HepG2 (cell line): ENCODE results near the gene RALBP1. TPM values are rescaled to one million over a fixed set of nuclear protein-coding genes. Genes with fewer than 3 reads are reported as not detected.

Experiments
- ATAC-seq: fragments of 200-7000 bp; cut with Tn5 transposase; 3 replicates; pipeline ENCODE4 v1.9.1; 2020; ENCODE audit warnings: mild to moderate bottlenecking, moderate library complexity
- BruUV-seq: library from RNA; stranded (reverse); fragments of 400-500 nt; replicated peaks from 2 replicates; lab custom pipeline; 2021; lab: Mats Ljungman, UMichigan
- CTCF ChIA-PET: fragments of 300-600 bp; formaldehyde crosslinking; extraction: SDS; loops from one replicate; lab custom pipeline; 2021; ENCODE audit warnings: low total read pairs, inconsistent platforms, low intra/inter-chr PET ratio; lab: Yijun Ruan, JAX
- POLR2A ChIA-PET: fragments of 350-600 bp; sonication (Branson Sonifier 250); formaldehyde crosslinking; loops from one replicate; lab custom pipeline; 2020; ENCODE audit warnings: antibody characterized with exemption, inconsistent platforms; lab: Yijun Ruan, JAX
- DNase-seq: peaks from one replicate; pipeline ENCODE4 v3.0.0-alpha.2; 2015; ENCODE audit warnings: low spot score
- FAIRE-seq: peaks from 3 replicates; lab custom pipeline; 2011; peaks lifted over from hg19 to GRCh38; lab: Jason Lieb, UNC
- H2AFZ ChIP-seq: one replicate; pipeline ENCODE4 v1.6.1; 2011; ENCODE audit warnings: low read length, inconsistent platforms
- H3K27ac ChIP-seq: fragments of 300-600 bp; 3 replicates; pipeline ENCODE4 v1.8.0; 2011; ENCODE audit warnings: mixed run types, mild to moderate bottlenecking, mixed read lengths, low read length, inconsistent platforms; ENCODE audit not compliant: insufficient read depth; ENCODE audit errors: extremely low read length
- H3K27me3 ChIP-seq, 2 experiments: fragments of 200-600 bp in 1 of 2; 2 replicates in 1 of 2; 3 replicates in 1 of 2; pipeline versions ENCODE4 v1.6.0 to v1.8.0; 2011; ENCODE audit warnings: low read length in 2 of 2, mild to moderate bottlenecking in 2 of 2, moderate library complexity in 2 of 2, inconsistent platforms in 1 of 2; ENCODE audit not compliant: insufficient read depth in 2 of 2, control insufficient read depth in 1 of 2
- H3K36me3 ChIP-seq, 2 experiments: fragments of 200-600 bp in 1 of 2; replicated peaks in 1 of 2; 2 replicates in 1 of 2; 3 replicates in 1 of 2; pipeline versions ENCODE4 v1.5.1 to v1.8.0; 2011; ENCODE audit warnings: low read length in 2 of 2, inconsistent platforms in 1 of 2; ENCODE audit not compliant: insufficient read depth in 2 of 2, control insufficient read depth in 1 of 2
- H3K4me1 ChIP-seq: 2 replicates; pipeline ENCODE4 v1.5.1; 2012; ENCODE audit warnings: low read length, inconsistent platforms; ENCODE audit not compliant: insufficient read depth
- H3K4me2 ChIP-seq: 2 replicates; pipeline ENCODE4 v1.6.0; 2011; ENCODE audit warnings: low read depth, low read length, inconsistent platforms
- H3K4me3 ChIP-seq, 3 experiments: fragments of 200-600 bp in 1 of 3; sonication (generic), shearing (Covaris generic) in 1 of 3; replicated peaks in 1 of 3; 2 replicates each; pipeline ENCODE4 v1.5.1; 2011 to 2016; ENCODE audit warnings: low read length in 3 of 3, inconsistent platforms in 2 of 3, low read depth in 2 of 3, mild to moderate bottlenecking in 2 of 3, control low read depth in 1 of 3, mixed read lengths in 1 of 3; ENCODE audit not compliant: insufficient read depth in 1 of 3
- H3K79me2 ChIP-seq: one replicate; pipeline ENCODE4 v1.6.1; 2011; ENCODE audit warnings: low read length, inconsistent platforms; ENCODE audit not compliant: insufficient read depth
- H3K9ac ChIP-seq: 2 replicates; pipeline ENCODE4 v1.6.0; 2011; ENCODE audit warnings: mild to moderate bottlenecking, low read depth, low read length, inconsistent platforms; ENCODE audit not compliant: insufficient read depth
- H3K9me3 ChIP-seq: 2 replicates; pipeline ENCODE4 v1.5.1; 2012; ENCODE audit warnings: mild to moderate bottlenecking, low read length
- H4K20me1 ChIP-seq: 2 replicates; pipeline ENCODE4 v1.6.0; 2011; ENCODE audit warnings: inconsistent platforms, mild to moderate bottlenecking, low read length, moderate library complexity; ENCODE audit not compliant: insufficient read depth
- EP300 ChIP-seq, 3 experiments: sonication (generic) in 1 of 3; formaldehyde crosslinking in 1 of 3; IDR thresholded peaks; 2 replicates each; pipeline versions ENCODE4 v1.5.1 to v1.6.1; 2011 to 2020; ENCODE audit warnings: low read depth in 2 of 3, low read length in 2 of 3, borderline replicate concordance in 1 of 3, improper control_type of control experiment in 1 of 3, mild to moderate bottlenecking in 1 of 3, missing genetic modification reagents in 1 of 3, moderate library complexity in 1 of 3
- FOXK2 ChIP-seq: fragments of 450-650 bp; IDR thresholded peaks from 2 replicates; pipeline ENCODE4 v1.6.1; 2016
- GTF3A ChIP-seq: sonication (generic); formaldehyde crosslinking; conservative IDR thresholded peaks from 2 replicates; pipeline ENCODE4 v1.4.0; 2020; ENCODE audit warnings: mild to moderate bottlenecking, missing genetic modification reagents
- HNRNPL ChIP-seq: fragments of 200-400 bp; formaldehyde crosslinking; IDR thresholded peaks from 2 replicates; pipeline ENCODE4 v1.6.1; 2017; ENCODE audit warnings: mild to moderate bottlenecking, low read depth, low read length
- NONO ChIP-seq, 2 experiments: fragments of 450-650 bp in 1 of 2; sonication (generic) in 1 of 2; formaldehyde crosslinking in 1 of 2; IDR thresholded peaks in 1 of 2; conservative IDR thresholded peaks in 1 of 2; 2 replicates each; pipeline versions ENCODE4 v1.6.1 to v1.8.0; 2017 to 2022; ENCODE audit warnings: mild to moderate bottlenecking in 1 of 2, missing genetic modification reagents in 1 of 2, moderate library complexity in 1 of 2
- NRL ChIP-seq: sonication (generic); formaldehyde crosslinking; IDR thresholded peaks from 2 replicates; pipeline ENCODE4 v1.5.0; 2020; ENCODE audit warnings: missing genetic modification reagents, mild to moderate bottlenecking, moderate library complexity, borderline replicate concordance
- PAXIP1 ChIP-seq: sonication (generic); formaldehyde crosslinking; conservative IDR thresholded peaks from 2 replicates; pipeline ENCODE4 v1.4.0; 2020; ENCODE audit warnings: mild to moderate bottlenecking, missing genetic modification reagents, moderate library complexity
- PLRG1 ChIP-seq: fragments of 450-650 bp; conservative IDR thresholded peaks from 2 replicates; pipeline ENCODE4 v1.6.1; 2016
- PPARG ChIP-seq: conservative IDR thresholded peaks from 2 replicates; pipeline ENCODE4 v1.6.1; 2016; ENCODE audit warnings: missing biosample characterization, missing genetic modification reagents
- RFXANK ChIP-seq: IDR thresholded peaks from 2 replicates; pipeline ENCODE4 v1.6.1; 2016
- SMARCC2 ChIP-seq: fragments of 450-650 bp; IDR thresholded peaks from 2 replicates; pipeline ENCODE4 v1.6.1; 2017; ENCODE audit warnings: antibody characterized with exemption, mild to moderate bottlenecking
- SMYD3 ChIP-seq: sonication (generic); formaldehyde crosslinking; IDR thresholded peaks from 2 replicates; pipeline ENCODE4 v1.8.1; 2023; ENCODE audit warnings: mild to moderate bottlenecking, missing genetic modification reagents
- ZNF10 ChIP-seq: sonication (generic); formaldehyde crosslinking; IDR thresholded peaks from 2 replicates; pipeline ENCODE4 v1.4.0; 2020; ENCODE audit warnings: mild to moderate bottlenecking, low read depth, missing genetic modification reagents, borderline replicate concordance
- ZNF205 ChIP-seq: IDR thresholded peaks from 2 replicates; pipeline ENCODE4 v1.6.1; 2018; ENCODE audit warnings: missing biosample characterization, missing genetic modification reagents
- ZNF749 ChIP-seq: sonication (generic); formaldehyde crosslinking; IDR thresholded peaks from 2 replicates; pipeline ENCODE4 v1.8.0; 2022; ENCODE audit warnings: mild to moderate bottlenecking, missing genetic modification reagents, moderate library complexity, borderline replicate concordance
- WGBS: methylation state at CpG from one replicate; pipeline ENCODE4 v1.1.6; 2017; ENCODE audit warnings: low lambda C conversion rate; 5-methylcytosine and 5-hydroxymethylcytosine counted together
- in situ Hi-C: cut with HindIII; loops from 2 replicates; pipeline ENCODE4 v1.10.0; 2017; ENCODE audit warnings: low pct_unique_long_range_greater_than_20kb; ENCODE audit not compliant: extremely low pct_ligation_motif_present
- intact Hi-C: fragments of 100-400 bp; cut with micrococcal nuclease; formaldehyde crosslinking; loops from one replicate; pipeline ENCODE4 v1.10.0; 2022; ENCODE audit not compliant: unreplicated experiment
- polyA plus RNA-seq, 8 experiments: library from polyadenylated mRNA; depleted of rRNA in 3 of 8; stranded (reverse) in 7 of 8; unstranded in 1 of 8; fragments of >200 nt; fragmentation: Illumina TruSeq in 4 of 8; extraction: Trizol in 4 of 8; gene quantifications; 2 replicates each; pipeline versions ENCODE4 v1.2.1 to v1.2.3, GENCODE V29; 2011 to 2016; ENCODE audit warnings: low read depth in 4 of 8, missing spikeins in 1 of 8, mixed read lengths in 1 of 8; ENCODE audit not compliant: insufficient read depth in 1 of 8
- total RNA-seq, 5 experiments: library from RNA; depleted of rRNA; stranded (reverse); fragments of >200 nt; fragmentation: Illumina TruSeq; extraction: Trizol; gene quantifications; 2 replicates each; pipeline ENCODE4 v1.2.3, GENCODE V29; 2016; ENCODE audit warnings: low read depth in 1 of 5

Gene RALBP1
- total and polyA plus RNA-seq, 2 of the 13 experiments (the other 11 are each of a cell fraction or from before 2014, with no cell fraction given), result 24.5 to 33.1 TPM

- TF ChIP-seq NONO (IDR thresholded peaks at IDR 0.05), result no peak
- TF ChIP-seq NONO (CRISPR knock-in tag; conservative IDR thresholded peaks at IDR 0.05), result no peak
- no peak for TF ChIP-seq ZNF749 (CRISPR knock-in tag)
- no peak for TF ChIP-seq PLRG1
These were observed 92.9 kb downstream of the RALBP1 start (continued) for GRCh38 chr18:9568186-9568585.

- intact Hi-C loops, result no loop called here
- Histone ChIP-seq H3K79me2 (no peaks in the 10 kb centered on the region), H3K4me3 (no peak overlapping the region), H3K9me3 (no peaks in the 10 kb centered on the region), H3K36me3 (peaks cover 8 to 53% of the 10 kb centered on the region in 2 experiments), H4K20me1 (no peaks in the 10 kb centered on the region), H3K4me1 (no peaks in the 10 kb centered on the region; the same call in 1 of the 2 replicates), H3K4me2 (no peak overlapping the region), H3K9ac (no peak overlapping the region), H3K27ac (no peak overlapping the region), H2AFZ (no peak overlapping the region), H3K27me3 (no peaks in the 10 kb centered on the region)
- CTCF ChIA-PET, result no interaction called here
- TF ChIP-seq PAXIP1 (CRISPR knock-in tag) (no peak), NRL (CRISPR knock-in tag) (no peak), SMYD3 (CRISPR knock-in tag) (no peak), EP300 (IDR thresholded peaks at IDR 0.05; ENCODE audit: low read depth in 2 of 2, low read length in 2 of 2) (no peak), EP300 (CRISPR knock-in tag; IDR thresholded peaks at IDR 0.05; ENCODE audit: borderline replicate concordance) (no peak), RFXANK (CRISPR knock-in tag) (no peak), ZNF10 (no peak), PPARG (CRISPR knock-in tag) (no peak), HNRNPL (no peak), FOXK2 (no peak), SMARCC2 (no peak), GTF3A (CRISPR knock-in tag) (no peak), ZNF205 (CRISPR knock-in tag) (no peak)
- DNase-seq, result no peak
- WGBS, result 85% methylated on average over 8 of the region's 8 CpGs
- BruUV-seq, result no TSS peak
- POLR2A ChIA-PET, result no interaction called here
- in situ Hi-C loops, result no loop called here
- no peak for ATAC-seq
- no peak for FAIRE-seq
These were observed 93.9 kb downstream of the RALBP1 start for GRCh38 chr18:9569178-9569577.
